WTC11 (cell line): ENCODE data around the gene CFAP100. TPM values are rescaled to one million over a fixed set of nuclear protein-coding genes. Genes with fewer than 3 reads are reported as not detected.

ENCODE experiments used
- AFF4 ChIP-seq: sonication (generic); formaldehyde crosslinking; IDR thresholded peaks from 2 replicates; pipeline ENCODE4 v1.8.1; 2023; ENCODE audit warnings: mild to moderate bottlenecking, missing genetic modification reagents, borderline replicate concordance
- ATF1 ChIP-seq: sonication (generic); formaldehyde crosslinking; IDR thresholded peaks from 2 replicates; pipeline ENCODE4 v1.8.1; 2023; ENCODE audit warnings: mild to moderate bottlenecking, moderate library complexity, missing genetic modification reagents
- CDX4 ChIP-seq: fragments of 250-450 bp; sonication (Bioruptor Pico); IDR thresholded peaks from 2 replicates; pipeline ENCODE4 v1.9.0; 2021; ENCODE audit warnings: moderate library complexity, mild to moderate bottlenecking, inconsistent platforms, borderline replicate concordance
- CREB1 ChIP-seq: sonication (generic); formaldehyde crosslinking; IDR thresholded peaks from 2 replicates; pipeline ENCODE4 v1.8.0; 2023; ENCODE audit warnings: mild to moderate bottlenecking, missing genetic modification reagents
- CREM ChIP-seq: sonication (generic); formaldehyde crosslinking; IDR thresholded peaks from 2 replicates; pipeline ENCODE4 v1.8.1; 2022; ENCODE audit warnings: mild to moderate bottlenecking, missing genetic modification reagents, moderate library complexity
- CTCF ChIP-seq: fragments of 200-600 bp; IDR thresholded peaks from 2 replicates; pipeline ENCODE4 v1.8.0; 2022; ENCODE audit warnings: antibody characterized with exemption
- FOXJ3 ChIP-seq: sonication (generic); formaldehyde crosslinking; IDR thresholded peaks from 2 replicates; pipeline ENCODE4 v1.9.0; 2021; ENCODE audit warnings: missing genetic modification reagents, mild to moderate bottlenecking, borderline replicate concordance
- FOXP4 ChIP-seq: sonication (generic); formaldehyde crosslinking; IDR thresholded peaks from 2 replicates; pipeline ENCODE4 v1.8.0; 2022; ENCODE audit warnings: mild to moderate bottlenecking, missing genetic modification reagents
- KAT7 ChIP-seq: sonication (generic); formaldehyde crosslinking; IDR thresholded peaks from 2 replicates; pipeline ENCODE4 v1.8.1; 2023; ENCODE audit warnings: missing genetic modification reagents, mild to moderate bottlenecking, borderline replicate concordance
- MAX ChIP-seq: sonication (generic); formaldehyde crosslinking; IDR thresholded peaks from 2 replicates; pipeline ENCODE4 v1.8.0; 2022; ENCODE audit warnings: mild to moderate bottlenecking, missing genetic modification reagents
- MLX ChIP-seq: sonication (generic); formaldehyde crosslinking; IDR thresholded peaks from 2 replicates; pipeline ENCODE4 v1.8.1; 2023; ENCODE audit warnings: mild to moderate bottlenecking, missing genetic modification reagents, moderate library complexity
- NFE2L1 ChIP-seq: sonication (generic); formaldehyde crosslinking; IDR thresholded peaks from 2 replicates; pipeline ENCODE4 v1.8.1; 2023; ENCODE audit warnings: missing genetic modification reagents
- NFYB ChIP-seq: sonication (generic); formaldehyde crosslinking; conservative IDR thresholded peaks from 2 replicates; pipeline ENCODE4 v1.8.0; 2022; ENCODE audit warnings: low read depth, missing genetic modification reagents
- OVOL2 ChIP-seq: fragments of 250-450 bp; sonication (Bioruptor Pico); IDR thresholded peaks from 2 replicates; pipeline ENCODE4 v1.9.0; 2021; ENCODE audit warnings: mild to moderate bottlenecking, borderline replicate concordance
- PREB ChIP-seq: sonication (generic); formaldehyde crosslinking; IDR thresholded peaks from 2 replicates; pipeline ENCODE4 v1.8.1; 2022; ENCODE audit warnings: mild to moderate bottlenecking, missing genetic modification reagents, moderate library complexity, borderline replicate concordance
- PRRX2 ChIP-seq: fragments of 250-450 bp; sonication (Bioruptor Pico); IDR thresholded peaks from 2 replicates; pipeline ENCODE4 v1.8.0; 2021; ENCODE audit warnings: mild to moderate bottlenecking
- RELA ChIP-seq: sonication (generic); formaldehyde crosslinking; IDR thresholded peaks from 2 replicates; pipeline ENCODE4 v1.8.1; 2022; ENCODE audit warnings: missing genetic modification reagents, mild to moderate bottlenecking, borderline replicate concordance
- SOX15 ChIP-seq: fragments of 250-450 bp; sonication (Bioruptor Pico); IDR thresholded peaks from 2 replicates; pipeline ENCODE4 v1.9.0; 2021; ENCODE audit warnings: mild to moderate bottlenecking
- TP53 ChIP-seq: sonication (generic); formaldehyde crosslinking; IDR thresholded peaks from 2 replicates; pipeline ENCODE4 v1.8.1; 2023; ENCODE audit warnings: mild to moderate bottlenecking, missing genetic modification reagents
- USF1 ChIP-seq: sonication (generic); formaldehyde crosslinking; IDR thresholded peaks from 2 replicates; pipeline ENCODE4 v1.8.0; 2022; ENCODE audit warnings: mild to moderate bottlenecking, missing genetic modification reagents
- USF2 ChIP-seq: sonication (generic); formaldehyde crosslinking; IDR thresholded peaks from 2 replicates; pipeline ENCODE4 v1.8.1; 2023; ENCODE audit warnings: mild to moderate bottlenecking, missing genetic modification reagents, moderate library complexity
- ZBTB21 ChIP-seq: sonication (generic); formaldehyde crosslinking; IDR thresholded peaks from 2 replicates; pipeline ENCODE4 v1.8.1; 2023; ENCODE audit warnings: mild to moderate bottlenecking, missing genetic modification reagents, borderline replicate concordance
- ZNF423 ChIP-seq: fragments of 250-450 bp; sonication (Bioruptor Pico); IDR thresholded peaks from 2 replicates; pipeline ENCODE4 v2.1.2; 2022; ENCODE audit warnings: mild to moderate bottlenecking, moderate library complexity
- ZNF671 ChIP-seq: fragments of 250-450 bp; sonication (Bioruptor Pico); IDR thresholded peaks from 2 replicates; pipeline ENCODE4 v1.8.0; 2021; ENCODE audit warnings: mild to moderate bottlenecking
- ZSCAN18 ChIP-seq: fragments of 250-450 bp; sonication (Bioruptor Pico); IDR thresholded peaks from 2 replicates; pipeline ENCODE4 v2.1.2; 2022; ENCODE audit warnings: mild to moderate bottlenecking, moderate library complexity
- total RNA-seq: library from RNA; stranded (reverse); gene quantifications from 3 replicates; pipeline ENCODE4 v1.2.3, GENCODE V29; 2021

The CFAP100 gene
- total RNA-seq, 1 experiment from 2014 or later, result not detected

GRCh38 chr3:126357295-126358037 lies 37.2 kb upstream of the CFAP100 start, which contains the start of gene KLF15 (continued):
- TF ChIP-seq NFYB, result peak; percentile 27; the same call in 1 of the 2 replicates
- no peak for TF ChIP-seq CDX4
- no peak for TF ChIP-seq ZNF423 (CRISPR knock-in tag)
- TF ChIP-seq ZBTB21 (CRISPR knock-in tag), result no peak
- TF ChIP-seq USF2 (CRISPR knock-in tag), result peak; percentile 93
- TF ChIP-seq CTCF, result no peak
- no peak for TF ChIP-seq MLX (CRISPR knock-in tag)
- TF ChIP-seq RELA (CRISPR knock-in tag), result no peak
- no peak for TF ChIP-seq OVOL2 (CRISPR knock-in tag)
- TF ChIP-seq CREM (CRISPR knock-in tag), result 0 out of 2 replicates have a peak, but pooled peaks have one; percentile 42
- TF ChIP-seq PRRX2 (CRISPR knock-in tag), result no peak
- no peak for TF ChIP-seq CREB1
- TF ChIP-seq ZSCAN18 (CRISPR knock-in tag), result no peak
- TF ChIP-seq AFF4 (CRISPR knock-in tag), result no peak
- no peak for TF ChIP-seq NFE2L1 (CRISPR knock-in tag)
- no peak for TF ChIP-seq FOXJ3 (CRISPR knock-in tag)
- TF ChIP-seq ZNF671 (CRISPR knock-in tag), result no peak
- TF ChIP-seq KAT7 (CRISPR knock-in tag), result no peak
- no peak for TF ChIP-seq ATF1 (CRISPR knock-in tag)
- TF ChIP-seq SOX15 (CRISPR knock-in tag), result no peak
- peak; percentile 45; the same call in 1 of the 2 replicates for TF ChIP-seq TP53
- TF ChIP-seq PREB (CRISPR knock-in tag), result no peak
- TF ChIP-seq USF1 (CRISPR knock-in tag), result peak; percentile 62
- no peak for TF ChIP-seq FOXP4 (CRISPR knock-in tag)
- no peak for TF ChIP-seq MAX (CRISPR knock-in tag)
